HG02970 (cell line): ENCODE results near the gene RUNDC1.

ENCODE experiments used
- ATAC-seq: cut with Tn5 transposase; IDR thresholded peaks from one replicate; pipeline ENCODE4 v1.9.1; 2021; ENCODE audit warnings: mild to moderate bottlenecking, moderate library complexity, moderate number of reproducible peaks; ENCODE audit not compliant: unreplicated experiment, low FRiP score

Gene RUNDC1

GRCh38 chr17:43033948-43034881 lies 53.9 kb downstream of the RUNDC1 start:
- no peak for ATAC-seq

GRCh38 chr17:43034894-43035293 lies 54.5 kb downstream of the RUNDC1 start:
- ATAC-seq = no peak

- no peak for ATAC-seq
Observed at GRCh38 chr17:43039646-43040045, 59.3 kb downstream of the RUNDC1 start.

GRCh38 chr17:43040655-43041054 lies 60.3 kb downstream of the RUNDC1 start:
- ATAC-seq = no peak

GRCh38 chr17:43042025-43042628 lies 61.8 kb downstream of the RUNDC1 start:
- ATAC-seq = no peak
